Measurements from ENCODE around the gene MAP4K4.

GRCh38 chr2:101653469-101653868, 44.0 kb upstream of the MAP4K4 start:
- TF ChIP-seq THAP11 (CRISPR knock-in tag; IDR thresholded peaks at IDR 0.05) = no peak
- TF ChIP-seq ATF2 (CRISPR knock-in tag; IDR thresholded peaks at IDR 0.05) = no peak
- no peak for TF ChIP-seq CTCF (CRISPR knock-in tag; IDR thresholded peaks at IDR 0.05)
- no peak for TF ChIP-seq POLR2AphosphoS5 (IDR thresholded peaks at IDR 0.05; ENCODE audit: low read depth, low read length)
- no peak for TF ChIP-seq NFE2L1 (CRISPR knock-in tag; IDR thresholded peaks at IDR 0.05; ENCODE audit: borderline replicate concordance)
- no peak for TF ChIP-seq ZBTB2 (CRISPR knock-in tag; IDR thresholded peaks at IDR 0.05; ENCODE audit: low read depth)
- TF ChIP-seq ZNF792 (CRISPR knock-in tag; IDR thresholded peaks at IDR 0.05) = no peak
- TF ChIP-seq FOSL1 (CRISPR knock-in tag; IDR thresholded peaks at IDR 0.05; ENCODE audit: borderline replicate concordance) = no peak
- no peak for TF ChIP-seq BCL3 (CRISPR knock-in tag; IDR thresholded peaks at IDR 0.05)
